HEK293T (cell line): ENCODE results near the gene SCG5.

Experiments used
- CTCF ChIA-PET: fragments of 350-600 bp; formaldehyde crosslinking; extraction: SDS; loops from one replicate; lab custom pipeline; 2021; ENCODE audit warnings: antibody characterized with exemption, inconsistent platforms; lab: Yijun Ruan, JAX
- POLR2A ChIA-PET: fragments of 350-600 bp; formaldehyde crosslinking; extraction: SDS; loops from one replicate; lab custom pipeline; 2020; ENCODE audit warnings: antibody characterized with exemption, inconsistent platforms; lab: Yijun Ruan, JAX
- DNase-seq: peaks from one replicate; pipeline ENCODE4 v3.0.0; 2012; ENCODE audit warnings: mixed read lengths; ENCODE audit errors: extremely low spot score
- ARNT ChIP-seq: fragments of 450-650 bp; IDR thresholded peaks from 2 replicates; pipeline ENCODE4 v1.6.1; 2017; ENCODE audit warnings: mild to moderate bottlenecking
- BHLHE40 ChIP-seq: fragments of 450-650 bp; IDR thresholded peaks from 2 replicates; pipeline ENCODE4 v1.6.1; 2016; ENCODE audit warnings: mild to moderate bottlenecking, moderate library complexity, borderline replicate concordance
- CTBP1 ChIP-seq: fragments of 450-650 bp; IDR thresholded peaks from 2 replicates; pipeline ENCODE4 v1.6.1; 2016; ENCODE audit warnings: borderline replicate concordance
- ELF4 ChIP-seq: fragments of 450-650 bp; IDR thresholded peaks from 2 replicates; pipeline ENCODE4 v1.6.1; 2017; ENCODE audit warnings: antibody characterized with exemption
- FOXA1 ChIP-seq: fragments of 450-650 bp; IDR thresholded peaks from 2 replicates; pipeline ENCODE4 v1.6.1; 2016; ENCODE audit warnings: mild to moderate bottlenecking
- FOXK2 ChIP-seq: fragments of 450-650 bp; IDR thresholded peaks from 2 replicates; pipeline ENCODE4 v1.6.1; 2016; ENCODE audit warnings: mild to moderate bottlenecking
- FOXM1 ChIP-seq: fragments of 450-650 bp; IDR thresholded peaks from 2 replicates; pipeline ENCODE4 v1.6.1; 2017; ENCODE audit warnings: mild to moderate bottlenecking, borderline replicate concordance
- HDGF ChIP-seq: fragments of 450-650 bp; IDR thresholded peaks from 2 replicates; pipeline ENCODE4 v1.6.1; 2017; ENCODE audit warnings: antibody characterized with exemption, borderline replicate concordance
- L3MBTL2 ChIP-seq: fragments of 450-650 bp; conservative IDR thresholded peaks from 2 replicates; pipeline ENCODE4 v1.6.1; 2016; ENCODE audit warnings: mild to moderate bottlenecking
- LEF1 ChIP-seq: fragments of 450-650 bp; IDR thresholded peaks from 2 replicates; pipeline ENCODE4 v1.6.1; 2017; ENCODE audit warnings: mild to moderate bottlenecking, borderline replicate concordance
- NFRKB ChIP-seq: fragments of 450-650 bp; IDR thresholded peaks from 2 replicates; pipeline ENCODE4 v1.6.1; 2016; ENCODE audit warnings: mild to moderate bottlenecking, moderate library complexity
- SP1 ChIP-seq: fragments of 450-650 bp; IDR thresholded peaks from 2 replicates; pipeline ENCODE4 v1.6.1; 2017
- SUZ12 ChIP-seq: fragments of 450-650 bp; IDR thresholded peaks from 2 replicates; pipeline ENCODE4 v1.6.1; 2016; ENCODE audit warnings: mild to moderate bottlenecking
- TARDBP ChIP-seq: fragments of 450-650 bp; IDR thresholded peaks from 2 replicates; pipeline ENCODE4 v1.6.1; 2016
- ZNF384 ChIP-seq: fragments of 450-650 bp; IDR thresholded peaks from 2 replicates; pipeline ENCODE4 v1.6.1; 2016
- TF ChIP-seq, protein P1 (sequence below): fragments of 450-650 bp; IDR thresholded peaks from 2 replicates; pipeline ENCODE4 v1.6.1; 2016

The SCG5 gene

GRCh38 chr15:32723171-32723948, 81.8 kb downstream of the SCG5 start:
- ChIA-PET CTCF (interaction anchor here (0.7 kb wide), 1 partner anchor 20 kb away, joined by 3 read pairs; no protein-coding TSS in a partner anchor), POLR2A (no interaction called here)
- DNase-seq = no peak
- TF ChIP-seq TARDBP (no peak), HDGF (no peak), FOXK2 (no peak), FOXA1 (no peak), SP1 (no peak), SUZ12 (no peak)

DNA sequence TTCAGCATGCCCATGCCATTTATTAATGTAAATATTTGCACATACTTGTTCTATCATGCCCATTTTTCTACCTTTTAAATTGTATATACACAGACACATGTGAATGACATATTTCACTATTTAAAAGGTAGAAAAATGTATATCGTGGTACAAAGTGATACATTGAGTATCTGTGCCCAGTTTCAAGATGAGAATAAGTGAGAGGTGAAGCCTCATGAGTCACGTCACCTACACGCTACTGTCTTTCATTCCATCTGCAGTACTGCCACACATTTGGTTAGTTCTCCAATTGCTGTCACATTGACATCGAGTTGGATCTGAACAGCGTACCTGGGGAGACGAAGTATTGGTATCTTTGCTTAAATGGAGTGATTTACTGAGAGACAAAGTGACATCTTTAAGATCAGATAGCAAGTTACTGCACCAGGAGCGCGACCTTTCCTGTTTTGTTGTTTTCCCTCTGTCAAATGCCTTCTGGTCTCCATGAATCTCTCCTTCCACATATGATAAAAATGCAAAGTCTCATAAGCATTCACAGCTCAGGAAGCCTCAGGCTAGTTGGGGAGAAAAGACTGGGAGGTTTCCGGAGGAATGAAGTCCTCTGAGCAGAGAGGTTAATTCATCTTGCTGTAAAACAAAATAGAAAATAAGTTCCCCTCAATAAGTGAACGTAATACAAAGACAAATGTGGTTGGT, 88.3 kb downstream of the SCG5 start:
- ChIA-PET POLR2A (no interaction called here), CTCF (no interaction called here)
- no peak for DNase-seq
- no peak for TF ChIP-seq LEF1
- TF ChIP-seq ZNF384 = no peak
- no peak for TF ChIP-seq L3MBTL2
- no peak for TF ChIP-seq FOXA1
- TF ChIP-seq FOXM1 = no peak
- TF ChIP-seq HDGF = no peak
- TF ChIP-seq SUZ12 = no peak
- TF ChIP-seq NFRKB = no peak
- no peak for TF ChIP-seq TARDBP
- TF ChIP-seq BHLHE40 = no peak
- TF ChIP-seq ELF4 = no peak
- TF ChIP-seq, protein P1, sequence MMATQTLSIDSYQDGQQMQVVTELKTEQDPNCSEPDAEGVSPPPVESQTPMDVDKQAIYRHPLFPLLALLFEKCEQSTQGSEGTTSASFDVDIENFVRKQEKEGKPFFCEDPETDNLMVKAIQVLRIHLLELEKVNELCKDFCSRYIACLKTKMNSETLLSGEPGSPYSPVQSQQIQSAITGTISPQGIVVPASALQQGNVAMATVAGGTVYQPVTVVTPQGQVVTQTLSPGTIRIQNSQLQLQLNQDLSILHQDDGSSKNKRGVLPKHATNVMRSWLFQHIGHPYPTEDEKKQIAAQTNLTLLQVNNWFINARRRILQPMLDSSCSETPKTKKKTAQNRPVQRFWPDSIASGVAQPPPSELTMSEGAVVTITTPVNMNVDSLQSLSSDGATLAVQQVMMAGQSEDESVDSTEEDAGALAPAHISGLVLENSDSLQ = no peak
- no peak for TF ChIP-seq FOXK2
- no peak for TF ChIP-seq ARNT
- no peak for TF ChIP-seq CTBP1
- no peak for TF ChIP-seq SP1

GRCh38 chr15:32730677-32731654, 89.5 kb downstream of the SCG5 start:
- DNase-seq = peak; percentile 46
- TF ChIP-seq BHLHE40 = no peak
- TF ChIP-seq SUZ12 = no peak
- no peak for TF ChIP-seq LEF1
- TF ChIP-seq FOXA1 = no peak
- no peak for TF ChIP-seq ELF4
- TF ChIP-seq, protein P1 = no peak
- no peak for TF ChIP-seq FOXM1
- TF ChIP-seq SP1 = no peak
- TF ChIP-seq ARNT = no peak
- no peak for TF ChIP-seq NFRKB
- TF ChIP-seq TARDBP = no peak
- TF ChIP-seq FOXK2 = no peak
- no peak for TF ChIP-seq L3MBTL2
- no peak for TF ChIP-seq ZNF384
- no peak for TF ChIP-seq CTBP1
- no peak for TF ChIP-seq HDGF
- CTCF ChIA-PET = no interaction called here
- POLR2A ChIA-PET = no interaction called here

DNA sequence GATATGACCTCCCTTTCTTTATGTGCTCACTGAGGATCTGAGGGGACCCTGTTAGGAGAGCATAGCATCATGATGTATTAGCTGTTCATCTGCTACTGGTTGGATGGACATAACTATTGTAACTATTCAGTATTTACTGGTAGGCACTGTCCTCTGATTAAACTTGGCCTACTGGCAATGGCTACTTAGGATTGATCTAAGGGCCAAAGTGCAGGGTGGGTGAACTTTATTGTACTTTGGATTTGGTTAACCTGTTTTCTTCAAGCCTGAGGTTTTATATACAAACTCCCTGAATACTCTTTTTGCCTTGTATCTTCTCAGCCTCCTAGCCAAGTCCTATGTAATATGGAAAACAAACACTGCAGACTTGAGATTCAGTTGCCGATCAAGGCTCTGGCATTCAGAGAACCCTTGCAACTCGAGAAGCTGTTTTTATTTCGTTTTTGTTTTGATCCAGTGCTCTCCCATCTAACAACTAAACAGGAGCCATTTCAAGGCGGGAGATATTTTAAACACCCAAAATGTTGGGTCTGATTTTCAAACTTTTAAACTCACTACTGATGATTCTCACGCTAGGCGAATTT, 91.2 kb downstream of the SCG5 start:
- CTCF ChIA-PET = no interaction called here
- POLR2A ChIA-PET = no interaction called here
- TF ChIP-seq HDGF = no peak
- no peak for TF ChIP-seq NFRKB
- TF ChIP-seq CTBP1 = no peak
- TF ChIP-seq BHLHE40 = no peak
- TF ChIP-seq ELF4 = no peak
- TF ChIP-seq SP1 = no peak
- TF ChIP-seq L3MBTL2 = no peak
- no peak for TF ChIP-seq FOXM1
- TF ChIP-seq, protein P1 = no peak
- no peak for TF ChIP-seq FOXA1
- no peak for TF ChIP-seq ZNF384
- no peak for TF ChIP-seq LEF1
- TF ChIP-seq FOXK2 = no peak
- TF ChIP-seq TARDBP = no peak
- no peak for TF ChIP-seq SUZ12
- no peak for TF ChIP-seq ARNT
- no peak for DNase-seq

GRCh38 chr15:32733281-32733680, 91.8 kb downstream of the SCG5 start:
- no peak for TF ChIP-seq FOXA1
- no peak for TF ChIP-seq ELF4

More at GRCh38 chr15:32733281-32733680, 91.8 kb downstream of the SCG5 start:
- no peak for DNase-seq
- ChIA-PET CTCF (no interaction called here), POLR2A (no interaction called here)
